Parathyroid adenoma (tissue), 2 donors: ENCODE data around the gene FDX1.

Source experiments
- H2AFZ ChIP-seq: fragments of 300-600 bp; sonication (generic); one replicate; pipeline ENCODE4 v1.7.0; 2017; ENCODE audit warnings: antibody characterized with exemption, mild to moderate bottlenecking
- H3K27ac ChIP-seq: fragments of 300-600 bp; sonication (generic); one replicate; pipeline ENCODE4 v1.7.0; 2017
- H3K27me3 ChIP-seq: fragments of 300-600 bp; sonication (generic); one replicate; pipeline ENCODE4 v1.7.0; 2017; ENCODE audit warnings: low read length; ENCODE audit not compliant: control insufficient read depth, insufficient read depth
- H3K36me3 ChIP-seq: fragments of 300-600 bp; sonication (generic); one replicate; pipeline ENCODE4 v1.7.0; 2017; ENCODE audit warnings: low read length; ENCODE audit not compliant: control insufficient read depth, insufficient read depth
- H3K4me1 ChIP-seq: fragments of 300-600 bp; sonication (generic); one replicate; pipeline ENCODE4 v1.7.0; 2017; ENCODE audit warnings: control low read depth
- H3K4me2 ChIP-seq: fragments of 300-600 bp; sonication (generic); one replicate; pipeline ENCODE4 v1.7.0; 2017; ENCODE audit warnings: low read length
- H3K4me3 ChIP-seq: fragments of 300-600 bp; sonication (generic); one replicate; pipeline ENCODE4 v1.7.0; 2017; ENCODE audit warnings: low read depth, low read length
- H3K79me2 ChIP-seq: fragments of 300-600 bp; sonication (generic); one replicate; pipeline ENCODE4 v1.7.0; 2017; ENCODE audit warnings: control low read depth
- H3K9ac ChIP-seq: fragments of 300-600 bp; sonication (generic); one replicate; pipeline ENCODE4 v1.7.0; 2017; ENCODE audit warnings: mild to moderate bottlenecking
- H3K9me3 ChIP-seq: fragments of 300-600 bp; sonication (generic); one replicate; pipeline ENCODE4 v1.7.0; 2017; ENCODE audit warnings: low read length; ENCODE audit not compliant: control insufficient read depth
- TF ChIP-seq, protein P1 (sequence below): fragments of 300-600 bp; sonication (generic); IDR thresholded peaks from one replicate; pipeline ENCODE4 v1.7.0; 2017; ENCODE audit warnings: antibody characterized with exemption, mild to moderate bottlenecking
- donor health status: primary hyperparathyroidism.

Gene FDX1

DNA sequence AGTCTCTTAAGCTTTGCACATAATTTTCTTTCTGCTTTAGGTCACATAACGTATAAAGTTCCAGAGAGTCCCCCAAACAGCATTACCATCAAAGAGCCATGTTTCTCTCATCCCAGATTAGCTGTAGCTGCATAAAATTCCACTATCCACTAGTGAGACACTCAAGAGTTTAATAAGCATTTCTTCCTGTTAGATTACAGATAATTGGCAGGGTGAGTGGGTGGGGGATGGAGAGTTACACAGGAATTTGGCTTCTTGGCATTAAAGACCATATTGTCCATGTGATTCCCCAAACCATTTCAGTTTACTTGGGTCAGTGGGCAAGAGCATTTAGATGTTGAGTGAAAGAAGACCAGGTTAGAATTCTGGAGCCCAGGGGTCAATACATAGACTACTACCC, 82.3 kb downstream of the FDX1 start:
- TF ChIP-seq, protein P1, sequence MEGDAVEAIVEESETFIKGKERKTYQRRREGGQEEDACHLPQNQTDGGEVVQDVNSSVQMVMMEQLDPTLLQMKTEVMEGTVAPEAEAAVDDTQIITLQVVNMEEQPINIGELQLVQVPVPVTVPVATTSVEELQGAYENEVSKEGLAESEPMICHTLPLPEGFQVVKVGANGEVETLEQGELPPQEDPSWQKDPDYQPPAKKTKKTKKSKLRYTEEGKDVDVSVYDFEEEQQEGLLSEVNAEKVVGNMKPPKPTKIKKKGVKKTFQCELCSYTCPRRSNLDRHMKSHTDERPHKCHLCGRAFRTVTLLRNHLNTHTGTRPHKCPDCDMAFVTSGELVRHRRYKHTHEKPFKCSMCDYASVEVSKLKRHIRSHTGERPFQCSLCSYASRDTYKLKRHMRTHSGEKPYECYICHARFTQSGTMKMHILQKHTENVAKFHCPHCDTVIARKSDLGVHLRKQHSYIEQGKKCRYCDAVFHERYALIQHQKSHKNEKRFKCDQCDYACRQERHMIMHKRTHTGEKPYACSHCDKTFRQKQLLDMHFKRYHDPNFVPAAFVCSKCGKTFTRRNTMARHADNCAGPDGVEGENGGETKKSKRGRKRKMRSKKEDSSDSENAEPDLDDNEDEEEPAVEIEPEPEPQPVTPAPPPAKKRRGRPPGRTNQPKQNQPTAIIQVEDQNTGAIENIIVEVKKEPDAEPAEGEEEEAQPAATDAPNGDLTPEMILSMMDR, result no peak
- no peak overlapping the region for H3K4me2 ChIP-seq
- no peaks in the 10 kb centered on the region for H3K9me3 ChIP-seq
- H3K27me3 ChIP-seq, result no peaks in the 10 kb centered on the region
- H3K79me2 ChIP-seq, result no peaks in the 10 kb centered on the region
- H3K36me3 ChIP-seq, result no peaks in the 10 kb centered on the region
- H2AFZ ChIP-seq, result no peak overlapping the region
- no peak overlapping the region for H3K9ac ChIP-seq
- H3K4me1 ChIP-seq, result no peaks in the 10 kb centered on the region
- no peak overlapping the region for H3K4me3 ChIP-seq
- no peak overlapping the region for H3K27ac ChIP-seq

DNA sequence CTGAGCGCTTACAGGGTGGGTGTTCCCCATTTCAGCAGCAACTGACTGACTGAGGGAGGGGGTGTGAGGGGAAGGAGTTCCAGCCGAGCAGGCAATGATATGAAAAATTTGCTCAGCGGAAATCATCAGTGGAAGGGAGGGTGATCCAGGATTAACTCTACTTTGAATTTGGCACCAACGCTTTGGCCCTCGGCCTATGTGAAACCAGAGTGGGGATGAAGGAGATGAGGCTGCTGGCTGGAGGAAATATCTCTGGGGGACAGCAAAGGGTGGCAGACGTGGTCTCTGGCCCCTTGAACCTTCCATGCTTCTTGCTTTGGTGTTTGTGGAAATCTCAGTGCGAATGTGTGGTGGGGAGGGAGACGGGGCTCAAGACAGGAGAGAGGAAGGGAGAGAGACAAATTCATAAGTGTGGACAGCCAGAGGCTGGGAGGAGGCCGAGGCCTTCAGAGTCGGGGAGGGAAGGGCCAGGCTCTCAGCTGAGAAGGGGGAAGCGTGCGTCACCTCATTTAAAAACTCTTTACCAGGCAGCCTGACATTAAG, 83.6 kb downstream of the FDX1 start:
- H3K36me3 ChIP-seq, result no peaks in the 10 kb centered on the region
- H3K4me1 ChIP-seq, result no peaks in the 10 kb centered on the region
- TF ChIP-seq, protein P1, result no peak
- H3K79me2 ChIP-seq, result no peaks in the 10 kb centered on the region
- no peak overlapping the region for H3K4me2 ChIP-seq
- no peak overlapping the region for H2AFZ ChIP-seq
- no peaks in the 10 kb centered on the region for H3K27me3 ChIP-seq
- H3K4me3 ChIP-seq, result no peak overlapping the region
- no peaks in the 10 kb centered on the region for H3K9me3 ChIP-seq
- H3K27ac ChIP-seq, result no peak overlapping the region
- no peak overlapping the region for H3K9ac ChIP-seq

DNA sequence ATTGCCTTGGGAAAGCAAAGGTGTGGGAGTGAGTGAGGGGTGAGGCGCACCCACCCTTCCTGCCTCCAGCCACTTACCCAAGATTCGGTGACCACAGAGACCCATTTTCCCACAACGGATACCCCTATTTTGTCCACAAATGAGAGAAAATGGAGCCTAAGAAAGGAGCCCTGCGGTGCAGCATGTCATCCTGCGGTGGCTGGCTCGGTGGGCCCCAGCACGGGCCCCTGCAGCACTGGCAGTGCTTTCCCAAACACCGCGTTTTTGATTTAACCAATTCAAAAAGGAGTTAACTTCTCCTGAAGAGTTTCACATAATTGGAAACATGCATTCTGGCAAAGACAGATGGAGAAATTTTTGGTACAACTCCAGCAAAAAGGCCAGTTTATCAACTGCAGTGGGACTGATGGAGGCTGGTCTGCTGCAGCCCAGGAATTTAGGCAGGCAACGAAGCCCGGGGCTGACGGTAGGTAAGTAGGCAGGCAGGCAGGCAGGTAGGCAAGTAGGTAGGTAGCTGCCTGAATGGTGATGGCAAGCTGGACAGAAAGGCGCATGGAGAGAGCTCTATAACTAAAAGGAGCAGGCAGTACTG, 84.2 kb downstream of the FDX1 start:
- H3K27ac ChIP-seq, result no peak overlapping the region
- no peak overlapping the region for H3K4me3 ChIP-seq
- no peak overlapping the region for H2AFZ ChIP-seq
- no peaks in the 10 kb centered on the region for H3K4me1 ChIP-seq
- H3K27me3 ChIP-seq, result no peaks in the 10 kb centered on the region
- no peaks in the 10 kb centered on the region for H3K9me3 ChIP-seq
- TF ChIP-seq, protein P1, result no peak
- no peaks in the 10 kb centered on the region for H3K79me2 ChIP-seq
- no peak overlapping the region for H3K9ac ChIP-seq
- no peaks in the 10 kb centered on the region for H3K36me3 ChIP-seq
- no peak overlapping the region for H3K4me2 ChIP-seq
